Suprapubic skin (tissue), 4 donors: Measurements from ENCODE around the gene ATP2C2. TPM values are rescaled to one million over a fixed set of nuclear protein-coding genes. Genes with fewer than 3 reads are reported as not detected.

ENCODE experiments used
- DNase-seq, 2 donors: peaks; one replicate each; pipeline ENCODE4 v3.0.0-alpha.2; 2019; ENCODE audit warnings: low spot score in 2 of 2
- H3K27ac ChIP-seq: fragments of 200-600 bp; sonication (generic); one replicate; pipeline ENCODE4 v1.5.1; 2019
- H3K27me3 ChIP-seq: fragments of 200-600 bp; sonication (generic); one replicate; pipeline ENCODE4 v1.5.1; 2019
- H3K36me3 ChIP-seq: fragments of 200-600 bp; sonication (generic); one replicate; pipeline ENCODE4 v1.5.1; 2019
- H3K4me1 ChIP-seq: fragments of 200-600 bp; sonication (generic); one replicate; pipeline ENCODE4 v1.5.1; 2019
- H3K4me3 ChIP-seq: fragments of 200-600 bp; sonication (generic); one replicate; pipeline ENCODE4 v1.5.1; 2019; ENCODE audit warnings: mild to moderate bottlenecking
- H3K9me3 ChIP-seq: fragments of 200-600 bp; sonication (generic); one replicate; pipeline ENCODE4 v1.5.1; 2019
- CTCF ChIP-seq, 2 donors: fragments of 200-600 bp in 1 of 2; fragments of 450-650 bp in 1 of 2; sonication (generic) in 1 of 2; IDR thresholded peaks; one replicate each; pipeline ENCODE4 v1.5.1; 2016 to 2019; ENCODE audit warnings: antibody characterized with exemption in 2 of 2, mild to moderate bottlenecking in 1 of 2, moderate library complexity in 1 of 2
- EP300 ChIP-seq: sonication (generic); formaldehyde crosslinking; IDR thresholded peaks from one replicate; pipeline ENCODE4 v1.6.1; 2017; ENCODE audit warnings: antibody characterized with exemption
- POLR2A ChIP-seq, 2 donors: fragments of 450-650 bp; IDR thresholded peaks; one replicate each; pipeline ENCODE4 v1.6.1; 2017; ENCODE audit warnings: antibody characterized with exemption in 2 of 2, mild to moderate bottlenecking in 2 of 2, moderate library complexity in 2 of 2
- POLR2AphosphoS5 ChIP-seq, 3 donors: sonication (generic); formaldehyde crosslinking; IDR thresholded peaks; one replicate each; pipeline ENCODE4 v1.6.1; 2017; ENCODE audit warnings: antibody characterized with exemption in 3 of 3
- WGBS: methylation state at CpG from one replicate; pipeline ENCODE4 v1.1.5; 2018; 5-methylcytosine and 5-hydroxymethylcytosine counted together
- total RNA-seq, 4 donors: library from RNA; depleted of rRNA; stranded (reverse); fragments of >200 nt; gene quantifications; one replicate each; pipeline ENCODE4 v1.1.0, GENCODE V29; 2016

ATP2C2 gene
- total RNA-seq, 4 donors from 2014 or later = 28.0 to 85.6 (median 40.3) TPM

GRCh38 chr16:84466692-84467091 lies 98.4 kb downstream of the ATP2C2 start:
- no peaks in the 10 kb centered on the region for H3K27me3 ChIP-seq
- TF ChIP-seq POLR2A (IDR thresholded peaks at IDR 0.05) = no peak
- no peak for TF ChIP-seq CTCF (IDR thresholded peaks at IDR 0.05)
- no peak for TF ChIP-seq EP300
- no peak for TF ChIP-seq POLR2AphosphoS5 (IDR thresholded peaks at IDR 0.05)
- peaks cover 19% of the 10 kb centered on the region for H3K36me3 ChIP-seq
- DNase-seq = no peak
- H3K4me1 ChIP-seq = no peaks in the 10 kb centered on the region
- H3K27ac ChIP-seq = no peak overlapping the region
- no peaks in the 10 kb centered on the region for H3K9me3 ChIP-seq
- H3K4me3 ChIP-seq = no peak overlapping the region
- 50% methylated on average over 4 of the region's 4 CpGs for WGBS

- Histone ChIP-seq H3K4me1 (no peaks in the 10 kb centered on the region), H3K9me3 (no peaks in the 10 kb centered on the region), H3K4me3 (no peak overlapping the region), H3K27me3 (no peaks in the 10 kb centered on the region), H3K36me3 (peaks cover 19% of the 10 kb centered on the region), H3K27ac (no peak overlapping the region)
- DNase-seq = no peak
- TF ChIP-seq CTCF (IDR thresholded peaks at IDR 0.05) (no peak), EP300 (no peak), POLR2AphosphoS5 (IDR thresholded peaks at IDR 0.05) (no peak), POLR2A (IDR thresholded peaks at IDR 0.05) (no peak)
- WGBS = 100% methylated on average over 1 of the region's 1 CpG
These were observed 98.9 kb downstream of the ATP2C2 start for GRCh38 chr16:84467256-84467655.

DNA sequence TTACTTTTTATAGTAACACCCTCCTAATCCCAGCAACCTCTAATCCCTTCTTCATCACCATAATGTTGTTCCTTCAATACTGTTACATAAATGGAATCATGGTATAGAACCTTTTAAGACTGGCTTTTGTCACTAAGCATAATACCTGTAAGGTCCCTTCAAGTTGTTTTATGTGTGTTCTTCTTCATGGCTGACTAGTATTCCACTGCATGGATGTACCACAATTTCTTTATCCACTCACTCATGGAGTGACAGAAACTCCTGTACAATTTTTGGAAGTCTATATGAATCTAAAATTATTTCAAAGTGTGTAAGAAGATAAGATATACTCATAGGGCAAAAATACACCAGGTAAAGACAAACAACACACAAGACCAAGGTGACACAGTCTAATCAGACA lies 99.4 kb downstream of the ATP2C2 start:
- Histone ChIP-seq H3K27ac (no peak overlapping the region), H3K27me3 (no peaks in the 10 kb centered on the region), H3K9me3 (no peaks in the 10 kb centered on the region), H3K36me3 (peaks cover 19% of the 10 kb centered on the region), H3K4me3 (no peak overlapping the region), H3K4me1 (no peaks in the 10 kb centered on the region)
- no peak for TF ChIP-seq POLR2AphosphoS5 (IDR thresholded peaks at IDR 0.05)
- no peak for TF ChIP-seq POLR2A (IDR thresholded peaks at IDR 0.05)
- DNase-seq = no peak

GRCh38 chr16:84471316-84471715 lies 103.0 kb downstream of the ATP2C2 start:
- Histone ChIP-seq H3K4me3 (no peak overlapping the region), H3K9me3 (no peaks in the 10 kb centered on the region), H3K4me1 (no peaks in the 10 kb centered on the region), H3K27ac (no peak overlapping the region), H3K27me3 (no peaks in the 10 kb centered on the region), H3K36me3 (peaks cover 17% of the 10 kb centered on the region)
- DNase-seq = peak in 1 of 2 donors; percentile 69
- 93% methylated on average over 7 of the region's 7 CpGs for WGBS
- TF ChIP-seq POLR2AphosphoS5 (IDR thresholded peaks at IDR 0.05) (no peak), EP300 (no peak), POLR2A (IDR thresholded peaks at IDR 0.05) (no peak), CTCF (IDR thresholded peaks at IDR 0.05) (no peak)

DNA sequence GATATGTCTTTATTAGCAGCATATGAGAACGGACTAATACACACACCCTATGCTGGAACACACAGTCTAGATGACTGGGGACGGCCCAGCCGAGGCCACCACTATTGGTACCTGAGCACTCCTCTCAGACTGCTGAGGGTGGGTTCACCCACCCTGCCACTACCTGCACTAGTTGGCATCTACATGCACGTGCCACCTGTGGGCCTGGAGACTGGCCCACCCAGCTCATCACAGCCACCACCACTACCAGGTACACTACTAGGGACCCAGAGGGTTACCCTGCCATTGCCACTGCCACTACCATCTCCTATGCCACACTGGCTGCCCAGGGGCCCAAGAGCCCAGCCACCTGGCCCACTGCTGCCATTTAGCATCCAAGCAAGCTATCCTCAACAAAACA lies 103.6 kb downstream of the ATP2C2 start:
- 92% methylated on average over 4 of the region's 4 CpGs for WGBS
- H3K27ac ChIP-seq = no peak overlapping the region
- DNase-seq = peak in 1 of 2 donors; percentile 67
- peaks cover 17% of the 10 kb centered on the region for H3K36me3 ChIP-seq
- H3K4me1 ChIP-seq = no peaks in the 10 kb centered on the region
- H3K4me3 ChIP-seq = no peak overlapping the region
- no peak for TF ChIP-seq EP300
- TF ChIP-seq CTCF (IDR thresholded peaks at IDR 0.05) = no peak
- TF ChIP-seq POLR2A (IDR thresholded peaks at IDR 0.05) = no peak
- no peak for TF ChIP-seq POLR2AphosphoS5 (IDR thresholded peaks at IDR 0.05)
- H3K9me3 ChIP-seq = no peaks in the 10 kb centered on the region
- no peaks in the 10 kb centered on the region for H3K27me3 ChIP-seq

- WGBS = 87% methylated on average over 8 of the region's 8 CpGs
- TF ChIP-seq POLR2AphosphoS5 (IDR thresholded peaks at IDR 0.05) (no peak), POLR2A (IDR thresholded peaks at IDR 0.05) (no peak), EP300 (no peak), CTCF (IDR thresholded peaks at IDR 0.05) (no peak)
- H3K27me3 ChIP-seq = no peaks in the 10 kb centered on the region
- H3K27ac ChIP-seq = no peak overlapping the region
- peaks cover 24% of the 10 kb centered on the region for H3K36me3 ChIP-seq
- DNase-seq = peak in 1 of 2 donors; percentile 23
- H3K4me1 ChIP-seq = no peaks in the 10 kb centered on the region
- no peaks in the 10 kb centered on the region for H3K9me3 ChIP-seq
- no peak overlapping the region for H3K4me3 ChIP-seq
These were observed 107.4 kb downstream of the ATP2C2 start for GRCh38 chr16:84475643-84476240.
